ENCODE measurements around the gene CACNA1S.
A peak's percentile ranks its signal among the peaks of the same experiment; 100 is the strongest.

CACNA1S gene

DNA sequence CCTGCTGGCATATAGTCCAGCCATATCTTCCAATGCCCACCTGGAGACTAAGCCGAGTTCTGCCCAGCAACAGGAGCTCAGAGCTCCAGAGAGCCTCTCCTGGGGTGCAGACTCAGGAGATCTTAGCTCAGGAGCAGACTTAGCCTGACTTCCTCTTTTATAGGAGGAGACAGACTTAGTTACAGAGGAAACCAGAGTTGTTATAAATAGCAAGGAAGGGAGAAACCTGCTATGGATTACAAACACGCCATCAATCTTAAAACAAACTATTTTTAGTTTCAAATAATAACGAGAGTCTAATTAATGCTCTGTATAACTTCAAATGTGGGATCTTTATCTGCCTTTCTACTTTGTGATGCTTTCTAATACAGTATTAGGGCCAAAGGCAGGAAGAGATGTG, 85.4 kb downstream of the CACNA1S start:
- no peak overlapping the region for H3K9ac ChIP-seq (ENCODE audit: low read length)
- no peak overlapping the region for H3K4me3 ChIP-seq (ENCODE audit: low read depth, low read length)
- no peaks in the 10 kb centered on the region for H3K9me3 ChIP-seq (ENCODE audit: control insufficient read depth, insufficient read depth, low read depth, low read length)
- no peaks in the 10 kb centered on the region for H3K36me3 ChIP-seq (ENCODE audit: control insufficient read depth, insufficient read depth, low read length)
- no peak overlapping the region for H3K27ac ChIP-seq (ENCODE audit: low read depth, low read length)
- H3K27me3 ChIP-seq (ENCODE audit: control insufficient read depth, insufficient read depth, low read length): peaks cover 13% of the 10 kb centered on the region
- H3K4me1 ChIP-seq (ENCODE audit: control insufficient read depth, insufficient read depth, low read length): peaks cover 34% of the 10 kb centered on the region

DNA sequence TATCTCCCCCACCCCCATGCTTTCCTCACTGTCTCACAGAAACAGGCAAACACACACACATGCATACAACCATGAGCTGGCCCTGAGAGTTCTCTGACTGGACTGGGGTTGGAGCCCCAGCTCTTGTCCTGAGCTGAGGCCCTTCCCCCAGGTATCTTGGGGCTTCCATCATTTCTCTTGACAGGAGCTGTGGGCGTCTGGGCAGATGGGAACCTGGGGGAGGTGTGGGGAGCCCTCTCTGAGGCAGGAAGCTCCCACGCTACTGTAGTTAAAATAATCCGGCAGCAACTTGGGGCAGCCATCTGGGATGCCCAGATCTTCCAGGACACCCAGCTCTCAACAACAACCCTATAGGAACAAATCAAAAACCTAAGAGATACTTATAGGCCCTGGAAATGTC, 86.0 kb downstream of the CACNA1S start:
- no peaks in the 10 kb centered on the region for H3K36me3 ChIP-seq (ENCODE audit: control insufficient read depth, insufficient read depth, low read length)
- H3K9ac ChIP-seq (ENCODE audit: low read length): no peak overlapping the region
- peaks cover 13% of the 10 kb centered on the region for H3K27me3 ChIP-seq (ENCODE audit: control insufficient read depth, insufficient read depth, low read length)
- no peak overlapping the region for H3K4me3 ChIP-seq (ENCODE audit: low read depth, low read length)
- H3K27ac ChIP-seq (ENCODE audit: low read depth, low read length): no peak overlapping the region
- H3K4me1 ChIP-seq (ENCODE audit: control insufficient read depth, insufficient read depth, low read length): peaks cover 40% of the 10 kb centered on the region
- H3K9me3 ChIP-seq (ENCODE audit: control insufficient read depth, insufficient read depth, low read depth, low read length): no peaks in the 10 kb centered on the region

GRCh38 chr1:201025571-201026002, 86.6 kb downstream of the CACNA1S start:
- Histone ChIP-seq H3K9ac (ENCODE audit: low read length) (no peak overlapping the region), H3K27ac (ENCODE audit: low read depth, low read length) (no peak overlapping the region), H3K27me3 (ENCODE audit: control insufficient read depth, insufficient read depth, low read length) (peaks cover 13% of the 10 kb centered on the region), H3K4me3 (ENCODE audit: low read depth, low read length) (no peak overlapping the region), H3K36me3 (ENCODE audit: control insufficient read depth, insufficient read depth, low read length) (no peaks in the 10 kb centered on the region), H3K4me1 (ENCODE audit: control insufficient read depth, insufficient read depth, low read length) (peaks cover 45% of the 10 kb centered on the region), H3K9me3 (ENCODE audit: control insufficient read depth, insufficient read depth, low read depth, low read length) (no peaks in the 10 kb centered on the region)

- peaks cover 55% of the 10 kb centered on the region for H3K4me1 ChIP-seq (ENCODE audit: control insufficient read depth, insufficient read depth, low read length)
- H3K27me3 ChIP-seq (ENCODE audit: control insufficient read depth, insufficient read depth, low read length): peaks cover 13% of the 10 kb centered on the region
- H3K9me3 ChIP-seq (ENCODE audit: control insufficient read depth, insufficient read depth, low read depth, low read length): no peaks in the 10 kb centered on the region
- no peak overlapping the region for H3K9ac ChIP-seq (ENCODE audit: low read length)
- no peak overlapping the region for H3K27ac ChIP-seq (ENCODE audit: low read depth, low read length)
- H3K36me3 ChIP-seq (ENCODE audit: control insufficient read depth, insufficient read depth, low read length): no peaks in the 10 kb centered on the region
- H3K4me3 ChIP-seq (ENCODE audit: low read depth, low read length): peak overlapping the region; percentile 53
Observed at GRCh38 chr1:201024625-201024998, 87.6 kb downstream of the CACNA1S start.

- Histone ChIP-seq H3K27ac (ENCODE audit: low read depth, low read length) (no peak overlapping the region), H3K4me1 (ENCODE audit: control insufficient read depth, insufficient read depth, low read length) (peaks cover 60% of the 10 kb centered on the region), H3K27me3 (ENCODE audit: control insufficient read depth, insufficient read depth, low read length) (peaks cover 13% of the 10 kb centered on the region), H3K9ac (ENCODE audit: low read length) (no peak overlapping the region), H3K4me3 (ENCODE audit: low read depth, low read length) (peak overlapping the region; percentile 53), H3K9me3 (ENCODE audit: control insufficient read depth, insufficient read depth, low read depth, low read length) (no peaks in the 10 kb centered on the region), H3K36me3 (ENCODE audit: control insufficient read depth, insufficient read depth, low read length) (no peaks in the 10 kb centered on the region)
Observed at GRCh38 chr1:201023920-201024624, 88.2 kb downstream of the CACNA1S start.

- Histone ChIP-seq H3K9me3 (ENCODE audit: control insufficient read depth, insufficient read depth, low read depth, low read length) (no peaks in the 10 kb centered on the region), H3K4me1 (ENCODE audit: control insufficient read depth, insufficient read depth, low read length) (peaks cover 60% of the 10 kb centered on the region)
Observed at GRCh38 chr1:201023517-201023902, 88.7 kb downstream of the CACNA1S start, which contains the start of gene KIF21B. KIF21B (minus strand) TSS chr1:201023714; CDS start chr1:201023383, 331 bp downstream.

DNA sequence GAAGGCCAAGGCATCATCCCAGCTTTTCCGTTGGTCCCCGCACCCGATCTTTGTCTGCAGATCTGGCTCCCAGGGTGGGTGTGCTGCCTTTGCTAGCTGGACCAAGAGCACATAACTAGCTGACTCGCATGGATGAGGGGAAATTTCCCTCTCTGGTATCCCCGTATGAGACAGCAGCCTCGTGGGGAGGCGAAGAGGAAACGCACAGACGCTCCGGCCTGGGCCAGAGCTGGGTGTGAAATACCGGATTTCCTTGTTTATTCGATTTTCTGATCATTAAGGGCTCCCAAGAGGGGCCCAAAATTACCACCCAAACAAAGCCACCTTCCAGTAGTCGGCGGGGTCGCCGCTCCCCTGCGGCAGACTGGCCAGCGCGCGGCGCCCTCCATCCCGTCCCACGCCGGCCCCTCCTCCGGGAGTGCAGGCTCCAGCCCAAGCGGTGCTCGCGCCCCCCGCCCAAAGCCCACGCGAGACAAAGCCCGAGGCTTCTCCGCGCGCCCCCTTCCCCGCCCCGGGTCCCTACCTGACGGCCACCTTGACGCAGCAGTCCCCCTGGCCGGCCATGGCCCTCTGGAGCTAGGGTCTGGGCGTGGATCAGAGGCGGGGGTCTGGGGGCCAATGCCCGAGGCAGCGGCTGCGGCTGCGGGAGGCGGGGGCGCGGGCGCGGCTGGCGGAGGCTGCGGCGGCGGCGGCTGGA, 89.3 kb downstream of the CACNA1S start:
- Histone ChIP-seq H3K27ac (ENCODE audit: low read depth, low read length) (no peak overlapping the region), H3K9ac (ENCODE audit: low read length) (peak overlapping the region; percentile 23), H3K4me1 (ENCODE audit: control insufficient read depth, insufficient read depth, low read length) (peaks cover 64% of the 10 kb centered on the region), H3K36me3 (ENCODE audit: control insufficient read depth, insufficient read depth, low read length) (no peaks in the 10 kb centered on the region), H3K27me3 (ENCODE audit: control insufficient read depth, insufficient read depth, low read length) (peaks cover 13% of the 10 kb centered on the region), H3K4me3 (ENCODE audit: low read depth, low read length) (peak overlapping the region; percentile 59), H3K9me3 (ENCODE audit: control insufficient read depth, insufficient read depth, low read depth, low read length) (no peaks in the 10 kb centered on the region)

More at GRCh38 chr1:201023517-201023902, 88.7 kb downstream of the CACNA1S start, which contains the start of gene KIF21B:
- Histone ChIP-seq H3K4me3 (ENCODE audit: low read depth, low read length) (peak within 1 kb of the TSS; percentile 59), H3K9ac (ENCODE audit: low read length) (peak within 1 kb of the TSS; percentile 23), H3K27ac (ENCODE audit: low read depth, low read length) (no peak within 1 kb of the TSS), H3K36me3 (ENCODE audit: control insufficient read depth, insufficient read depth, low read length) (no peaks in the 10 kb centered on the region), H3K27me3 (ENCODE audit: control insufficient read depth, insufficient read depth, low read length) (peaks cover 13% of the 10 kb centered on the region)

DNA sequence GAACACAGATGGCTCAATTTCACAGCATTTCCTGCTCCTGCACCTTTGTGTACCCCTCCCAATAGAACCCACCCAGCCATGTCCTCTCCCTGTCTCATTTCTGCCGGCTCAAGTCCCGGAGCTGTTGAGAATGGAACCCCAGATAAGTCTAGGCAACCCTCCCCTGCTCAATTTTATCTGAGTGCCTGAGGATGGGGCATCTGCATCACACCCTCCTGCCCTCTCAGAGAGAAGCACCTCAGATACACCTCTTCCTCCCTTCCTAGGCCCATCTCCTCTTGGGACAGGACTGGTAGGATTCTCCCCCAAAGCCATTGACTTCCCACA, 89.8 kb downstream of the CACNA1S start:
- H3K36me3 ChIP-seq (ENCODE audit: control insufficient read depth, insufficient read depth, low read length): no peaks in the 10 kb centered on the region
- no peak overlapping the region for H3K27ac ChIP-seq (ENCODE audit: low read depth, low read length)
- peaks cover 70% of the 10 kb centered on the region for H3K4me1 ChIP-seq (ENCODE audit: control insufficient read depth, insufficient read depth, low read length)
- H3K9me3 ChIP-seq (ENCODE audit: control insufficient read depth, insufficient read depth, low read depth, low read length): no peaks in the 10 kb centered on the region
- peak overlapping the region; percentile 59 for H3K4me3 ChIP-seq (ENCODE audit: low read depth, low read length)
- peaks cover 13% of the 10 kb centered on the region for H3K27me3 ChIP-seq (ENCODE audit: control insufficient read depth, insufficient read depth, low read length)
- peak overlapping the region; percentile 23 for H3K9ac ChIP-seq (ENCODE audit: low read length)

DNA sequence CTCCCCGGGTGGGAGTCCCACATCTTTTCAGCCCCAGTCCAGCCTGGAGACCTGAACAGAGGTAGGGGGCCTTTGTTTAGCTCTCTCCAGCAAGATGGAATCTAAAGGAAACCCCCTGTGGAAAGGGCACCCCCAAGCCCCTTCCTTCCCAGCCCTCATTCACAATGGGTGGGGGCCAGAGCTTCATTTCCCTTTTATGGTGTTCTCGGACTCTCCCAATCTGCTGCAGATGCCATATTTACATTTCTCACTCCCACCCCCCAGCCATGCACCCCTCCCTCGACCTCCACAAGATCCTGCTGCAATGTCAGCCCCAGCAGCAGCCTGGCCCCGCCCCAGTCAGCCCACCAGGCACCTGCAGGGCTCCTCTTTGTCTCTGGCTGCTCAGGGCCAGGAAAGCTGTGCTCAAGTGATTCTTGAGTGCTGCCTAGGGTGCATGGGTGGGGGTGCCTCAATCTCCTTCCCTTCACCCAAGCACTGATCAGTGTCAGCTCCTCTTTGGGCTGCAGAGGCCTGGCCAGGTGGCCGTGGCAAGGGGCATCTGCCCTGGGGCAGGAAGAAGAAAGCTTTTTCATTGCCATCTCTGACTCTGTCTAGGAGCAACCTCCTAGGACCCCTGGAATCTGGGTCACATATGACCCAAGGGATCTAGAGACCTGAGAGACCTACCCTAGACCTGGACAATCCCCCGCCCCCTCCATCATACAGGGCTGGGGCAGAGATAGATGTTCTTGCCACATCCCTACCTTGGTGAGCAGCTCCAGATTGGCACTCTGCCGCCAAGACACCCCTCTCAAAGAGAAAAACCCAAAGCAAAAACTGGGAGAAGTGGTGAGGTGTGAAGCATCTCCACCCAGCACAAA, 90.4 kb downstream of the CACNA1S start:
- no peaks in the 10 kb centered on the region for H3K36me3 ChIP-seq (ENCODE audit: control insufficient read depth, insufficient read depth, low read length)
- H3K4me1 ChIP-seq (ENCODE audit: control insufficient read depth, insufficient read depth, low read length): peaks cover 75% of the 10 kb centered on the region
- no peaks in the 10 kb centered on the region for H3K9me3 ChIP-seq (ENCODE audit: control insufficient read depth, insufficient read depth, low read depth, low read length)
- H3K9ac ChIP-seq (ENCODE audit: low read length): no peak overlapping the region
- H3K27ac ChIP-seq (ENCODE audit: low read depth, low read length): no peak overlapping the region
- H3K4me3 ChIP-seq (ENCODE audit: low read depth, low read length): peak overlapping the region; percentile 59; the same call in 1 of the 2 replicates
- H3K27me3 ChIP-seq (ENCODE audit: control insufficient read depth, insufficient read depth, low read length): peaks cover 13% of the 10 kb centered on the region

- no peaks in the 10 kb centered on the region for H3K9me3 ChIP-seq (ENCODE audit: control insufficient read depth, insufficient read depth, low read depth, low read length)
- no peak overlapping the region for H3K27ac ChIP-seq (ENCODE audit: low read depth, low read length)
- H3K4me3 ChIP-seq (ENCODE audit: low read depth, low read length): no peak overlapping the region
- peaks cover 81% of the 10 kb centered on the region for H3K4me1 ChIP-seq (ENCODE audit: control insufficient read depth, insufficient read depth, low read length)
- no peak overlapping the region for H3K9ac ChIP-seq (ENCODE audit: low read length)
- H3K27me3 ChIP-seq (ENCODE audit: control insufficient read depth, insufficient read depth, low read length): peaks cover 13% of the 10 kb centered on the region
- no peaks in the 10 kb centered on the region for H3K36me3 ChIP-seq (ENCODE audit: control insufficient read depth, insufficient read depth, low read length)
Observed at GRCh38 chr1:201020721-201021629, 91.3 kb downstream of the CACNA1S start.
